HepG2 (cell line): Measurements from ENCODE around the gene WDR91. TPM values are rescaled to one million over a fixed set of nuclear protein-coding genes. Genes with fewer than 3 reads are reported as not detected.

Source experiments
- ATAC-seq: fragments of 200-7000 bp; cut with Tn5 transposase; 3 replicates; pipeline ENCODE4 v1.9.1; 2020; ENCODE audit warnings: mild to moderate bottlenecking, moderate library complexity
- BruUV-seq: library from RNA; stranded (reverse); fragments of 400-500 nt; replicated peaks from 2 replicates; lab custom pipeline; 2021; lab: Mats Ljungman, UMichigan
- CTCF ChIA-PET: fragments of 300-600 bp; formaldehyde crosslinking; extraction: SDS; loops from one replicate; lab custom pipeline; 2021; ENCODE audit warnings: low total read pairs, inconsistent platforms, low intra/inter-chr PET ratio; lab: Yijun Ruan, JAX
- POLR2A ChIA-PET: fragments of 350-600 bp; sonication (Branson Sonifier 250); formaldehyde crosslinking; loops from one replicate; lab custom pipeline; 2020; ENCODE audit warnings: antibody characterized with exemption, inconsistent platforms; lab: Yijun Ruan, JAX
- DNase-seq: peaks from one replicate; pipeline ENCODE4 v3.0.0-alpha.2; 2015; ENCODE audit warnings: low spot score
- FAIRE-seq: peaks from 3 replicates; lab custom pipeline; 2011; peaks lifted over from hg19 to GRCh38; lab: Jason Lieb, UNC
- H2AFZ ChIP-seq: one replicate; pipeline ENCODE4 v1.6.1; 2011; ENCODE audit warnings: low read length, inconsistent platforms
- H3K27ac ChIP-seq: fragments of 300-600 bp; 3 replicates; pipeline ENCODE4 v1.8.0; 2011; ENCODE audit warnings: mixed run types, mild to moderate bottlenecking, mixed read lengths, low read length, inconsistent platforms; ENCODE audit not compliant: insufficient read depth; ENCODE audit errors: extremely low read length
- H3K27me3 ChIP-seq, 2 experiments: fragments of 200-600 bp in 1 of 2; 2 replicates in 1 of 2; 3 replicates in 1 of 2; pipeline versions ENCODE4 v1.6.0 to v1.8.0; 2011; ENCODE audit warnings: low read length in 2 of 2, mild to moderate bottlenecking in 2 of 2, moderate library complexity in 2 of 2, inconsistent platforms in 1 of 2; ENCODE audit not compliant: insufficient read depth in 2 of 2, control insufficient read depth in 1 of 2
- H3K36me3 ChIP-seq, 2 experiments: fragments of 200-600 bp in 1 of 2; replicated peaks in 1 of 2; 2 replicates in 1 of 2; 3 replicates in 1 of 2; pipeline versions ENCODE4 v1.5.1 to v1.8.0; 2011; ENCODE audit warnings: low read length in 2 of 2, inconsistent platforms in 1 of 2; ENCODE audit not compliant: insufficient read depth in 2 of 2, control insufficient read depth in 1 of 2
- H3K4me1 ChIP-seq: 2 replicates; pipeline ENCODE4 v1.5.1; 2012; ENCODE audit warnings: low read length, inconsistent platforms; ENCODE audit not compliant: insufficient read depth
- H3K4me2 ChIP-seq: 2 replicates; pipeline ENCODE4 v1.6.0; 2011; ENCODE audit warnings: low read depth, low read length, inconsistent platforms
- H3K4me3 ChIP-seq, 3 experiments: fragments of 200-600 bp in 1 of 3; sonication (generic), shearing (Covaris generic) in 1 of 3; replicated peaks in 1 of 3; 2 replicates each; pipeline ENCODE4 v1.5.1; 2011 to 2016; ENCODE audit warnings: low read length in 3 of 3, inconsistent platforms in 2 of 3, low read depth in 2 of 3, mild to moderate bottlenecking in 2 of 3, control low read depth in 1 of 3, mixed read lengths in 1 of 3; ENCODE audit not compliant: insufficient read depth in 1 of 3
- H3K79me2 ChIP-seq: one replicate; pipeline ENCODE4 v1.6.1; 2011; ENCODE audit warnings: low read length, inconsistent platforms; ENCODE audit not compliant: insufficient read depth
- H3K9ac ChIP-seq: 2 replicates; pipeline ENCODE4 v1.6.0; 2011; ENCODE audit warnings: mild to moderate bottlenecking, low read depth, low read length, inconsistent platforms; ENCODE audit not compliant: insufficient read depth
- H3K9me3 ChIP-seq: 2 replicates; pipeline ENCODE4 v1.5.1; 2012; ENCODE audit warnings: mild to moderate bottlenecking, low read length
- H4K20me1 ChIP-seq: 2 replicates; pipeline ENCODE4 v1.6.0; 2011; ENCODE audit warnings: inconsistent platforms, mild to moderate bottlenecking, low read length, moderate library complexity; ENCODE audit not compliant: insufficient read depth
- CC2D1A ChIP-seq: sonication (generic); formaldehyde crosslinking; IDR thresholded peaks from 2 replicates; pipeline ENCODE4 v1.8.1; 2023; ENCODE audit warnings: mild to moderate bottlenecking, missing genetic modification reagents
- NCOA5 ChIP-seq: sonication (generic); formaldehyde crosslinking; IDR thresholded peaks from 2 replicates; pipeline ENCODE4 v1.4.0; 2020; ENCODE audit warnings: missing genetic modification reagents
- SIN3B ChIP-seq: fragments of 150-350 bp; IDR thresholded peaks from 2 replicates; pipeline ENCODE4 v1.6.1; 2014; ENCODE audit warnings: low read length
- WGBS: methylation state at CpG from one replicate; pipeline ENCODE4 v1.1.6; 2017; ENCODE audit warnings: low lambda C conversion rate; 5-methylcytosine and 5-hydroxymethylcytosine counted together
- in situ Hi-C: cut with HindIII; loops from 2 replicates; pipeline ENCODE4 v1.10.0; 2017; ENCODE audit warnings: low pct_unique_long_range_greater_than_20kb; ENCODE audit not compliant: extremely low pct_ligation_motif_present
- intact Hi-C: fragments of 100-400 bp; cut with micrococcal nuclease; formaldehyde crosslinking; loops from one replicate; pipeline ENCODE4 v1.10.0; 2022; ENCODE audit not compliant: unreplicated experiment
- polyA plus RNA-seq, 8 experiments: library from polyadenylated mRNA; depleted of rRNA in 3 of 8; stranded (reverse) in 7 of 8; unstranded in 1 of 8; fragments of >200 nt; fragmentation: Illumina TruSeq in 4 of 8; extraction: Trizol in 4 of 8; gene quantifications; 2 replicates each; pipeline versions ENCODE4 v1.2.1 to v1.2.3, GENCODE V29; 2011 to 2016; ENCODE audit warnings: low read depth in 4 of 8, missing spikeins in 1 of 8, mixed read lengths in 1 of 8; ENCODE audit not compliant: insufficient read depth in 1 of 8
- total RNA-seq, 5 experiments: library from RNA; depleted of rRNA; stranded (reverse); fragments of >200 nt; fragmentation: Illumina TruSeq; extraction: Trizol; gene quantifications; 2 replicates each; pipeline ENCODE4 v1.2.3, GENCODE V29; 2016; ENCODE audit warnings: low read depth in 1 of 5
- TF ChIP-seq, protein P1 (sequence below): sonication (generic); formaldehyde crosslinking; IDR thresholded peaks from 2 replicates; pipeline ENCODE4 v1.5.1; 2020; ENCODE audit warnings: mild to moderate bottlenecking, missing genetic modification reagents, borderline replicate concordance
- TF ChIP-seq, protein P2 (sequence below): sonication (generic); formaldehyde crosslinking; IDR thresholded peaks from 2 replicates; pipeline ENCODE4 v1.4.0; 2020; ENCODE audit warnings: missing genetic modification reagents, borderline replicate concordance

WDR91 gene
- total and polyA plus RNA-seq, 2 of the 13 experiments (the other 11 are each of a cell fraction or from before 2014, with no cell fraction given) = 11.6 to 12.1 TPM

DNA sequence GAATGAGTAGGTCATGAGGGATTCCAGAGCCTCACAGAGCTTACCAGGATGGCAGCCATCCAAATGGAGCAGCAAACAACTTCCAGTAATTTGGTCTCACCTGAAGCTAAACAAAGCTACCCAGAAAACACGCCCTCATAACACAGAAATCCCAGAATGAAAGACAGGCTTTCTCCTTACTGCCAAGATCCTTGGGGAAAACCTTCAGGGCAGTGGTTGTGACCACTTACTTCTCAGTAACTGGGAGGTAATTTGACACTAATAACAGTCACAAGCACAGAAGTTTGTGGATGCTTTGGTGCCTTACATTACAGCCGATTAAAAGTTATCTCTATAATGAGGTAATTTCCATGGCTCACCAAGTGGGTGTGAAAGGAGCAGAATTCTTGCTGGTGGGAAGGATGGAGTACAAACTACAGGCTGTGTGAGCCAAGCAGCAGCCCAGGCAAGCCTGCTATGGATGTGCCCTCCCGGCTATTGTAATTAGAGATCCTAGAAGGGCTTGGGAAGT lies 10.4 kb downstream of the WDR91 start:
- Histone ChIP-seq H3K79me2 (no peaks in the 10 kb centered on the region), H2AFZ (no peak overlapping the region), H3K36me3 (peaks cover 28 to 63% of the 10 kb centered on the region in 2 experiments), H3K27ac (no peak overlapping the region), H3K4me3 (no peak overlapping the region), H3K27me3 (no peaks in the 10 kb centered on the region), H3K4me1 (no peaks in the 10 kb centered on the region), H3K9ac (no peak overlapping the region), H3K9me3 (no peaks in the 10 kb centered on the region), H3K4me2 (no peak overlapping the region), H4K20me1 (no peaks in the 10 kb centered on the region)
- in situ Hi-C loops (no loop called here), intact Hi-C loops (no loop called here)
- ATAC-seq = no peak
- no peak for DNase-seq
- 98% methylated on average over 3 of the region's 3 CpGs for WGBS
- ChIA-PET CTCF (no interaction called here), POLR2A (no interaction called here)
- BruUV-seq = no TSS peak
- no peak for FAIRE-seq
- TF ChIP-seq CC2D1A (CRISPR knock-in tag) (no peak), NCOA5 (CRISPR knock-in tag) (no peak), SIN3B (no peak)
- TF ChIP-seq, protein P1, sequence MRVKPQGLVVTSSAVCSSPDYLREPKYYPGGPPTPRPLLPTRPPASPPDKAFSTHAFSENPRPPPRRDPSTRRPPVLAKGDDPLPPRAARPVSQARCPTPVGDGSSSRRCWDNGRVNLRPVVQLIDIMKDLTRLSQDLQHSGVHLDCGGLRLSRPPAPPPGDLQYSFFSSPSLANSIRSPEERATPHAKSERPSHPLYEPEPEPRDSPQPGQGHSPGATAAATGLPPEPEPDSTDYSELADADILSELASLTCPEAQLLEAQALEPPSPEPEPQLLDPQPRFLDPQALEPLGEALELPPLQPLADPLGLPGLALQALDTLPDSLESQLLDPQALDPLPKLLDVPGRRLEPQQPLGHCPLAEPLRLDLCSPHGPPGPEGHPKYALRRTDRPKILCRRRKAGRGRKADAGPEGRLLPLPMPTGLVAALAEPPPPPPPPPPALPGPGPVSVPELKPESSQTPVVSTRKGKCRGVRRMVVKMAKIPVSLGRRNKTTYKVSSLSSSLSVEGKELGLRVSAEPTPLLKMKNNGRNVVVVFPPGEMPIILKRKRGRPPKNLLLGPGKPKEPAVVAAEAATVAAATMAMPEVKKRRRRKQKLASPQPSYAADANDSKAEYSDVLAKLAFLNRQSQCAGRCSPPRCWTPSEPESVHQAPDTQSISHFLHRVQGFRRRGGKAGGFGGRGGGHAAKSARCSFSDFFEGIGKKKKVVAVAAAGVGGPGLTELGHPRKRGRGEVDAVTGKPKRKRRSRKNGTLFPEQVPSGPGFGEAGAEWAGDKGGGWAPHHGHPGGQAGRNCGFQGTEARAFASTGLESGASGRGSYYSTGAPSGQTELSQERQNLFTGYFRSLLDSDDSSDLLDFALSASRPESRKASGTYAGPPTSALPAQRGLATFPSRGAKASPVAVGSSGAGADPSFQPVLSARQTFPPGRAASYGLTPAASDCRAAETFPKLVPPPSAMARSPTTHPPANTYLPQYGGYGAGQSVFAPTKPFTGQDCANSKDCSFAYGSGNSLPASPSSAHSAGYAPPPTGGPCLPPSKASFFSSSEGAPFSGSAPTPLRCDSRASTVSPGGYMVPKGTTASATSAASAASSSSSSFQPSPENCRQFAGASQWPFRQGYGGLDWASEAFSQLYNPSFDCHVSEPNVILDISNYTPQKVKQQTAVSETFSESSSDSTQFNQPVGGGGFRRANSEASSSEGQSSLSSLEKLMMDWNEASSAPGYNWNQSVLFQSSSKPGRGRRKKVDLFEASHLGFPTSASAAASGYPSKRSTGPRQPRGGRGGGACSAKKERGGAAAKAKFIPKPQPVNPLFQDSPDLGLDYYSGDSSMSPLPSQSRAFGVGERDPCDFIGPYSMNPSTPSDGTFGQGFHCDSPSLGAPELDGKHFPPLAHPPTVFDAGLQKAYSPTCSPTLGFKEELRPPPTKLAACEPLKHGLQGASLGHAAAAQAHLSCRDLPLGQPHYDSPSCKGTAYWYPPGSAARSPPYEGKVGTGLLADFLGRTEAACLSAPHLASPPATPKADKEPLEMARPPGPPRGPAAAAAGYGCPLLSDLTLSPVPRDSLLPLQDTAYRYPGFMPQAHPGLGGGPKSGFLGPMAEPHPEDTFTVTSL (CRISPR knock-in tag) = no peak
- TF ChIP-seq, protein P2, sequence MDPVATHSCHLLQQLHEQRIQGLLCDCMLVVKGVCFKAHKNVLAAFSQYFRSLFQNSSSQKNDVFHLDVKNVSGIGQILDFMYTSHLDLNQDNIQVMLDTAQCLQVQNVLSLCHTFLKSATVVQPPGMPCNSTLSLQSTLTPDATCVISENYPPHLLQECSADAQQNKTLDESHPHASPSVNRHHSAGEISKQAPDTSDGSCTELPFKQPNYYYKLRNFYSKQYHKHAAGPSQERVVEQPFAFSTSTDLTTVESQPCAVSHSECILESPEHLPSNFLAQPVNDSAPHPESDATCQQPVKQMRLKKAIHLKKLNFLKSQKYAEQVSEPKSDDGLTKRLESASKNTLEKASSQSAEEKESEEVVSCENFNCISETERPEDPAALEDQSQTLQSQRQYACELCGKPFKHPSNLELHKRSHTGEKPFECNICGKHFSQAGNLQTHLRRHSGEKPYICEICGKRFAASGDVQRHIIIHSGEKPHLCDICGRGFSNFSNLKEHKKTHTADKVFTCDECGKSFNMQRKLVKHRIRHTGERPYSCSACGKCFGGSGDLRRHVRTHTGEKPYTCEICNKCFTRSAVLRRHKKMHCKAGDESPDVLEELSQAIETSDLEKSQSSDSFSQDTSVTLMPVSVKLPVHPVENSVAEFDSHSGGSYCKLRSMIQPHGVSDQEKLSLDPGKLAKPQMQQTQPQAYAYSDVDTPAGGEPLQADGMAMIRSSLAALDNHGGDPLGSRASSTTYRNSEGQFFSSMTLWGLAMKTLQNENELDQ (CRISPR knock-in tag) = no peak
